Measurements from ENCODE around the gene NUP133. TPM values are rescaled to one million over a fixed set of nuclear protein-coding genes. Genes with fewer than 3 reads are reported as not detected.

The NUP133 gene
- total and polyA plus RNA-seq, 10 of the 15 experiments (the other 5 are each of a cell fraction or from before 2014, with no cell fraction given) = 10.9 to 45.4 (median 29.2) TPM

DNA sequence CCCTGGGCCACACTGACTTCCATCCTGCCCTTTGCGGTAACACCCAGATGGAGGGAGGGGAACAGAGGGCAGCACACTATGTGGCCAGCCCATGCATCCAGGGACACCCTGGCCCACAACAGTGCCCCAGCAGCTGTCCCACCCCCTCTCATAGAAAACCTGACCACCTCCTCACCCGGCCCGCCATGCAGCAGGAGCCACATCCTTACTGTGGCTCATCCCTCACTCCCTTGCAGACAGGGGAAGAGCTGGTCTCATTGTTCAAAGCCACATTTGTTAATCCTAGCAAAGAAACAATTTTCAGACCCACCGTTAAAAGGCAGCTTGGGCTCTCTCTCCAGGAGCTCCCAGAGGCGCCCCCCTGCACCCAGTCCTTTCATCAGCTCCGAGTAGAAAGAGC, 23.2 kb upstream of the NUP133 start:
- 99% methylated on average over 6 of the region's 6 CpGs for WGBS (ENCODE audit: insufficient coverage, insufficient replicate concordance, low lambda C conversion rate, missing lambda C conversion rate)
- no peak for ATAC-seq
- no peaks in the 10 kb centered on the region for H3K27me3 ChIP-seq (replicated peaks in 1 of 2; ENCODE audit: control insufficient read depth in 2 of 2, insufficient read depth in 2 of 2, low read length in 1 of 2)

More for the DNA sequence above, 23.2 kb upstream of the NUP133 start:
- peaks cover 2 to 12% of the 10 kb centered on the region in 2 experiments for H3K36me3 ChIP-seq (ENCODE audit: control insufficient read depth in 2 of 2, insufficient read depth in 2 of 2, low read length in 1 of 2)
- no peak overlapping the region for H3K4me3 ChIP-seq
- H3K9ac ChIP-seq (ENCODE audit: control insufficient read depth, insufficient read depth, low read length) = no peak overlapping the region
- H3K4me2 ChIP-seq (ENCODE audit: control insufficient read depth, insufficient read depth) = no peak overlapping the region
- FAIRE-seq (no peak), DNase-seq (ENCODE audit: low read depth, low spot score) (no peak)
- intact Hi-C loops (cut with micrococcal nuclease; ENCODE audit: unreplicated experiment) = no loop called here
- H3K9me3 ChIP-seq (replicated peaks; ENCODE audit: control insufficient read depth, insufficient read depth, low read length) = no peaks in the 10 kb centered on the region
- H4K20me1 ChIP-seq (ENCODE audit: control insufficient read depth, insufficient read depth) = no peaks in the 10 kb centered on the region
- H3K27ac ChIP-seq (ENCODE audit: control insufficient read depth, insufficient read depth) = no peak overlapping the region
- no peaks in the 10 kb centered on the region for H3K4me1 ChIP-seq (ENCODE audit: control insufficient read depth, insufficient read depth, low read length)
- no peaks in the 10 kb centered on the region for H3K79me2 ChIP-seq (ENCODE audit: control insufficient read depth, insufficient read depth, low read length)
- RAD21 ChIA-PET (ENCODE audit: unreplicated experiment) = no interaction called here
- CTCF ChIA-PET = no interaction called here
- SMC1A ChIA-PET (ENCODE audit: uncharacterized antibody, unreplicated experiment) = interaction anchor here (1.6 kb wide), 1 partner anchor 10 kb away, joined by 5 read pairs; no protein-coding TSS in a partner anchor
- no peak overlapping the region for H2AFZ ChIP-seq (ENCODE audit: control insufficient read depth, low read depth, low read length)
- TF ChIP-seq FOS (IDR thresholded peaks at IDR 0.05; ENCODE audit: borderline replicate concordance, extremely low read depth, insufficient read length) (no peak), STAT3 (IDR thresholded peaks at IDR 0.05; ENCODE audit: low read depth, low read length) (no peak), NBN (IDR thresholded peaks at IDR 0.05) (no peak), NFIC (IDR thresholded peaks at IDR 0.05; ENCODE audit: low read depth, low read length) (no peak), CEBPB (IDR thresholded peaks at IDR 0.05; ENCODE audit: borderline replicate concordance in 1 of 2, low read depth in 2 of 2, low read length in 2 of 2) (no peak), IRF5 (IDR thresholded peaks at IDR 0.05; ENCODE audit: borderline replicate concordance) (no peak), ZBTB33 (IDR thresholded peaks at IDR 0.05) (no peak), PAX5 (IDR thresholded peaks at IDR 0.05; ENCODE audit: borderline replicate concordance, low read depth, low read length) (no peak), SUZ12 (IDR thresholded peaks at IDR 0.05; ENCODE audit: unreplicated experiment) (no peak)
- TF ChIP-seq, protein P1, sequence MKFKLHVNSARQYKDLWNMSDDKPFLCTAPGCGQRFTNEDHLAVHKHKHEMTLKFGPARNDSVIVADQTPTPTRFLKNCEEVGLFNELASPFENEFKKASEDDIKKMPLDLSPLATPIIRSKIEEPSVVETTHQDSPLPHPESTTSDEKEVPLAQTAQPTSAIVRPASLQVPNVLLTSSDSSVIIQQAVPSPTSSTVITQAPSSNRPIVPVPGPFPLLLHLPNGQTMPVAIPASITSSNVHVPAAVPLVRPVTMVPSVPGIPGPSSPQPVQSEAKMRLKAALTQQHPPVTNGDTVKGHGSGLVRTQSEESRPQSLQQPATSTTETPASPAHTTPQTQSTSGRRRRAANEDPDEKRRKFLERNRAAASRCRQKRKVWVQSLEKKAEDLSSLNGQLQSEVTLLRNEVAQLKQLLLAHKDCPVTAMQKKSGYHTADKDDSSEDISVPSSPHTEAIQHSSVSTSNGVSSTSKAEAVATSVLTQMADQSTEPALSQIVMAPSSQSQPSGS (IDR thresholded peaks at IDR 0.05; ENCODE audit: low read length) = no peak
- POLR2A ChIA-PET = no interaction called here
- in situ Hi-C loops (cut with MboI) = no loop called here
- BruUV-seq (replicated peaks) = no TSS peak
